Measurements from ENCODE around the gene CAPRIN1. TPM values are rescaled to one million over a fixed set of nuclear protein-coding genes. Genes with fewer than 3 reads are reported as not detected.
A peak's percentile ranks its signal among the peaks of the same experiment; 100 is the strongest.
"Not testable (repeated sequence)": the region's sequence is repeated elsewhere in the genome, so short reads cannot be mapped to it uniquely, and the experiment has no call there.

CAPRIN1 gene
- total RNA-seq, 1 donor from 2014 or later: 302 TPM

DNA sequence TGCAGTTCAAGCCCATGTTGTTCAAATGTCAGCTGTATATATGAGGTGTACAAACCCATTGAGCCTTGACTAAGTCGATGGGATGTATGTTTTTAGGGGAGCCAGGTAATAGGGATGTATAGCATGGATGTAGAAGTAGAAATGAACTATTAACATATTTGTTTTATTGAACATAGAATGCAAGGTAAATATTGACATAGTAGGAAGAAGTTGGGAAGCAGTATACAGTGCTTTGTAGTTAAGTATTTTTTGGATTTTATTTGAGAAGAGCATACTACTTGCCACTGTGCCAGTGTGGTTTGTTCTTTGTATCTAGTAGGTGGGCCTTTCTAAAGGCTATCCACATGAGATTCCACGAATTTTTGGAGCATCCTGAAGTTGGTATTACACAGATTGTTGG, 33.1 kb downstream of the CAPRIN1 start:
- no peak overlapping the region for H3K4me3 Mint-ChIP-seq
- no peaks in the 10 kb centered on the region for H3K27me3 Mint-ChIP-seq (ENCODE audit: low read depth)
- H3K4me1 Mint-ChIP-seq: no peaks in the 10 kb centered on the region
- peaks cover 49% of the 10 kb centered on the region for H3K36me3 Mint-ChIP-seq
- TF ChIP-seq CTCF (IDR thresholded peaks at IDR 0.05; ENCODE audit: unreplicated experiment): no peak
- no peaks in the 10 kb centered on the region for H3K9me3 Mint-ChIP-seq
- H3K27ac Mint-ChIP-seq: no peak overlapping the region
- no peak for DNase-seq (ENCODE audit: low spot score in 2 of 2, unreplicated experiment in 2 of 2)

GRCh38 chr11:34086554-34087283, 35.2 kb downstream of the CAPRIN1 start:
- no peaks in the 10 kb centered on the region for H3K9me3 Mint-ChIP-seq
- DNase-seq (ENCODE audit: low spot score in 2 of 2, unreplicated experiment in 2 of 2): no peak
- peaks cover 55% of the 10 kb centered on the region for H3K36me3 Mint-ChIP-seq
- no peak overlapping the region for H3K27ac Mint-ChIP-seq
- no peaks in the 10 kb centered on the region for H3K27me3 Mint-ChIP-seq (ENCODE audit: low read depth)
- no peaks in the 10 kb centered on the region for H3K4me1 Mint-ChIP-seq
- no peak overlapping the region for H3K4me3 Mint-ChIP-seq
- TF ChIP-seq CTCF (IDR thresholded peaks at IDR 0.05; ENCODE audit: unreplicated experiment): no peak

GRCh38 chr11:34091825-34092224, 40.3 kb downstream of the CAPRIN1 start:
- TF ChIP-seq CTCF (IDR thresholded peaks at IDR 0.05; ENCODE audit: unreplicated experiment): no peak
- no peak for DNase-seq (ENCODE audit: low spot score in 2 of 2, unreplicated experiment in 2 of 2)
- no peaks in the 10 kb centered on the region for H3K9me3 Mint-ChIP-seq
- peaks cover 41% of the 10 kb centered on the region for H3K36me3 Mint-ChIP-seq
- no peaks in the 10 kb centered on the region for H3K27me3 Mint-ChIP-seq (ENCODE audit: low read depth)
- H3K4me1 Mint-ChIP-seq: no peaks in the 10 kb centered on the region
- H3K4me3 Mint-ChIP-seq: no peak overlapping the region
- H3K27ac Mint-ChIP-seq: no peak overlapping the region

DNA sequence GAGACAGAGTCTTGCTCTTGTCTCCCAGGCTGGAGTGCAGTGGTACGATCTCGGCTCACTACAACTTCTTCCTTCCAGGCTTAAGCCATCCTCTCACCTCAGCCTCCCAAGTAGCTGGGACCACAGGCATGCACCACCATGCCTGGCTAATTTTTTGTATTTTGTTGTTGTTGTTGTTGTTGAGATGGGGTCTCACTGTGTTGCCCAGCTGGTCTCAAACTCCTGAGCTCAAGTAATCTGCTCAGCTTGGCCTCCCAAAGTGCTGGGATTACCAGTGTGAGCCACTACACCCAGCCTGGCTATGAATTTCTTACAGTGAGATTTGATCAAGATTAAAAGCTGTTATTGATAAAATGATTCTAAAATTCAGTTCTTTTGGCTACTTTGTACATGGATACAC, 43.4 kb downstream of the CAPRIN1 start:
- not testable (repeated sequence) for H3K9me3 Mint-ChIP-seq; H3K27ac Mint-ChIP-seq; H3K4me1 Mint-ChIP-seq; DNase-seq (ENCODE audit: low spot score in 2 of 2, unreplicated experiment in 2 of 2); H3K27me3 Mint-ChIP-seq (ENCODE audit: low read depth); H3K4me3 Mint-ChIP-seq
- peaks cover 47% of the 10 kb centered on the region for H3K36me3 Mint-ChIP-seq

DNA sequence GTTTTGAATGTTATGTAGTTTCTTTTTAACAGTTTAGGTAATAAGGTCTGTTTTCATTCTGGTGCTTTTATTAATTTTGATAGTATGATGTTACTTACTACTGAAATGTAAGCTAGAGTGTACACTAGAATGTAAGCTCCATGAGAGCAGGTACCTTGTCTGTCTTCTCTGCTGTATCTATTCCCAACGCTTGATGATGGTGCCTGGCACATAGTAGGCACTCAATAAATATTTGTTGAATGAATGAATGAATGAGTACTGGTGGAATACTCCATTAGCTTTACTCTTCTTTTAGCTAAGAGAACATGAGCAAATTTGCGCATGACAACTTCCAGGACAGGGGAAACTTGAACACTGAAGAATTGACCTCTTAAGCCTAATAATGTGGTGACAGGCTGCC, 47.3 kb downstream of the CAPRIN1 start:
- no peak for TF ChIP-seq CTCF (IDR thresholded peaks at IDR 0.05; ENCODE audit: unreplicated experiment)
- no peaks in the 10 kb centered on the region for H3K4me1 Mint-ChIP-seq
- no peak overlapping the region for H3K4me3 Mint-ChIP-seq
- H3K27ac Mint-ChIP-seq: no peak overlapping the region
- H3K27me3 Mint-ChIP-seq (ENCODE audit: low read depth): no peaks in the 10 kb centered on the region
- peaks cover 30% of the 10 kb centered on the region for H3K36me3 Mint-ChIP-seq
- no peaks in the 10 kb centered on the region for H3K9me3 Mint-ChIP-seq
- no peak for DNase-seq (ENCODE audit: low spot score in 2 of 2, unreplicated experiment in 2 of 2)

DNA sequence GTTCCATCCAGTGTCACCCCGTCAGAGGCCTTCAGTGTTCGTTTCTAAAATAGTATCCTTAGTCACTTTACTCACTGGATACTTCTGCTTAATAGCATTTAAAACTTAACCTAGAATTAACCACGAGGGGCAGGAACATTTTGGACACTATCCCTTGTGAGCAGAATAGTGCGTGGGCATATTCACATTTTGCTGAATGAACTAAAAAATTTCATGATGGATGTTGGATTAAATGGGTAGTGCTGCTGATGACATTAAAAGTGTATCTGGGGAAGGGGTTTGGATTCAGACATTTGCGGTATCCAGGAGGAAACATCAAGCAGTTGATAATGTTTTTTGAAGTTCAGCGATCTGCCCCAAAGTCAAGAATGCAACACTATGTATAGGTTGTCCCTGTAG, 53.1 kb downstream of the CAPRIN1 start:
- H3K4me3 Mint-ChIP-seq: peak overlapping the region; percentile 97
- no peak for TF ChIP-seq CTCF (IDR thresholded peaks at IDR 0.05; ENCODE audit: unreplicated experiment)
- no peaks in the 10 kb centered on the region for H3K9me3 Mint-ChIP-seq
- DNase-seq (ENCODE audit: low spot score in 2 of 2, unreplicated experiment in 2 of 2): no peak
- H3K36me3 Mint-ChIP-seq: peaks cover 14% of the 10 kb centered on the region
- no peaks in the 10 kb centered on the region for H3K27me3 Mint-ChIP-seq (ENCODE audit: low read depth)
- H3K4me1 Mint-ChIP-seq: peaks cover 22% of the 10 kb centered on the region
- H3K27ac Mint-ChIP-seq: peak overlapping the region; percentile 98
